ENCODE measurements around the gene CPA1.

DNA sequence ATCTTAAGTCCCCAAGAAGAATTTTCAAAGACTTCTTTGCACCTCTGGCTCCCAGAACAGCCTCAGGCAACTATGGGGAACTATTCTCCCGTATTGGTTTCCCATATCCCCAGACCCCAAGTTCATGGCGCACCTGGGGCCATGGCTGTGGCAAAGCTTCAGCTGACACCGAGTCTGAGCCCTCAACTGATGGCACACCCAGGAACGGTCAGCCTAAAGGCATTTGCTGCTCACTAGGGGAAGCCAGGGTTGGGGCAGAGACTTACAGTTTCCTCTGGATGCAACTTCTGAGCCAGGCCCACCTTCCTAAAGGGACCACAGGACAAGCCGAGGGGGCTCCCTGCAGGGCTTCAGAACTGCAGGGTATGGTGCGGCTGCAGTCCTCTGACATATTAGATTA lies 13.7 kb upstream of the CPA1 start:
- TF ChIP-seq, protein P1, sequence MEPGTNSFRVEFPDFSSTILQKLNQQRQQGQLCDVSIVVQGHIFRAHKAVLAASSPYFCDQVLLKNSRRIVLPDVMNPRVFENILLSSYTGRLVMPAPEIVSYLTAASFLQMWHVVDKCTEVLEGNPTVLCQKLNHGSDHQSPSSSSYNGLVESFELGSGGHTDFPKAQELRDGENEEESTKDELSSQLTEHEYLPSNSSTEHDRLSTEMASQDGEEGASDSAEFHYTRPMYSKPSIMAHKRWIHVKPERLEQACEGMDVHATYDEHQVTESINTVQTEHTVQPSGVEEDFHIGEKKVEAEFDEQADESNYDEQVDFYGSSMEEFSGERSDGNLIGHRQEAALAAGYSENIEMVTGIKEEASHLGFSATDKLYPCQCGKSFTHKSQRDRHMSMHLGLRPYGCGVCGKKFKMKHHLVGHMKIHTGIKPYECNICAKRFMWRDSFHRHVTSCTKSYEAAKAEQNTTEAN (CRISPR knock-in tag; IDR thresholded peaks at IDR 0.05): no peak
- TF ChIP-seq ZNF134 (CRISPR knock-in tag; conservative IDR thresholded peaks at IDR 0.05) (no peak), MXI1 (IDR thresholded peaks at IDR 0.05; ENCODE audit: low read depth, low read length) (no peak), ZNF780A (CRISPR knock-in tag; IDR thresholded peaks at IDR 0.05) (no peak), ZNF184 (CRISPR knock-in tag; IDR thresholded peaks at IDR 0.05) (no peak), POLR2A (conservative IDR thresholded peaks at IDR 0.05) (no peak), ATF1 (CRISPR knock-in tag; IDR thresholded peaks at IDR 0.05) (no peak), ATF1 (tag; IDR thresholded peaks at IDR 0.05) (no peak), SIN3A (IDR thresholded peaks at IDR 0.05; ENCODE audit: borderline replicate concordance in 2 of 2, control insufficient read depth in 1 of 2, low read depth in 2 of 2, low read length in 2 of 2) (no peak), RAD21 (CRISPR knock-in tag; conservative IDR thresholded peaks at IDR 0.05 in 1 of 2, IDR thresholded peaks at IDR 0.05 in 1 of 2) (no peak), ZNF133 (CRISPR knock-in tag; IDR thresholded peaks at IDR 0.05) (no peak)
- TF ChIP-seq, protein P2, sequence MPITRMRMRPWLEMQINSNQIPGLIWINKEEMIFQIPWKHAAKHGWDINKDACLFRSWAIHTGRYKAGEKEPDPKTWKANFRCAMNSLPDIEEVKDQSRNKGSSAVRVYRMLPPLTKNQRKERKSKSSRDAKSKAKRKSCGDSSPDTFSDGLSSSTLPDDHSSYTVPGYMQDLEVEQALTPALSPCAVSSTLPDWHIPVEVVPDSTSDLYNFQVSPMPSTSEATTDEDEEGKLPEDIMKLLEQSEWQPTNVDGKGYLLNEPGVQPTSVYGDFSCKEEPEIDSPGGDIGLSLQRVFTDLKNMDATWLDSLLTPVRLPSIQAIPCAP (CRISPR knock-in tag; IDR thresholded peaks at IDR 0.05; ENCODE audit: borderline replicate concordance): no peak
- TF ChIP-seq, protein P3, sequence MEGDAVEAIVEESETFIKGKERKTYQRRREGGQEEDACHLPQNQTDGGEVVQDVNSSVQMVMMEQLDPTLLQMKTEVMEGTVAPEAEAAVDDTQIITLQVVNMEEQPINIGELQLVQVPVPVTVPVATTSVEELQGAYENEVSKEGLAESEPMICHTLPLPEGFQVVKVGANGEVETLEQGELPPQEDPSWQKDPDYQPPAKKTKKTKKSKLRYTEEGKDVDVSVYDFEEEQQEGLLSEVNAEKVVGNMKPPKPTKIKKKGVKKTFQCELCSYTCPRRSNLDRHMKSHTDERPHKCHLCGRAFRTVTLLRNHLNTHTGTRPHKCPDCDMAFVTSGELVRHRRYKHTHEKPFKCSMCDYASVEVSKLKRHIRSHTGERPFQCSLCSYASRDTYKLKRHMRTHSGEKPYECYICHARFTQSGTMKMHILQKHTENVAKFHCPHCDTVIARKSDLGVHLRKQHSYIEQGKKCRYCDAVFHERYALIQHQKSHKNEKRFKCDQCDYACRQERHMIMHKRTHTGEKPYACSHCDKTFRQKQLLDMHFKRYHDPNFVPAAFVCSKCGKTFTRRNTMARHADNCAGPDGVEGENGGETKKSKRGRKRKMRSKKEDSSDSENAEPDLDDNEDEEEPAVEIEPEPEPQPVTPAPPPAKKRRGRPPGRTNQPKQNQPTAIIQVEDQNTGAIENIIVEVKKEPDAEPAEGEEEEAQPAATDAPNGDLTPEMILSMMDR (IDR thresholded peaks at IDR 0.05 in 2 of 3, conservative IDR thresholded peaks at IDR 0.05 in 1 of 3; ENCODE audit: insufficient read depth in 2 of 3, low read depth in 1 of 3, low read length in 3 of 3): no peak
- TF ChIP-seq, protein P4, sequence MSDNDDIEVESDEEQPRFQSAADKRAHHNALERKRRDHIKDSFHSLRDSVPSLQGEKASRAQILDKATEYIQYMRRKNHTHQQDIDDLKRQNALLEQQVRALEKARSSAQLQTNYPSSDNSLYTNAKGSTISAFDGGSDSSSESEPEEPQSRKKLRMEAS (CRISPR knock-in tag; IDR thresholded peaks at IDR 0.05): no peak

Measured in K562 (cell line).